GM19463 (cell line): Measurements from ENCODE around the gene MACF1.
A peak's percentile ranks its signal among the peaks of the same experiment; 100 is the strongest.
"Not testable (repeated sequence)": the region's sequence is repeated elsewhere in the genome, so short reads cannot be mapped to it uniquely, and the experiment has no call there.

Experiments
- ATAC-seq: cut with Tn5 transposase; IDR thresholded peaks from one replicate; pipeline ENCODE4 v1.9.1; 2021; ENCODE audit warnings: mild to moderate bottlenecking, moderate library complexity; ENCODE audit not compliant: unreplicated experiment

MACF1 gene, protein sequence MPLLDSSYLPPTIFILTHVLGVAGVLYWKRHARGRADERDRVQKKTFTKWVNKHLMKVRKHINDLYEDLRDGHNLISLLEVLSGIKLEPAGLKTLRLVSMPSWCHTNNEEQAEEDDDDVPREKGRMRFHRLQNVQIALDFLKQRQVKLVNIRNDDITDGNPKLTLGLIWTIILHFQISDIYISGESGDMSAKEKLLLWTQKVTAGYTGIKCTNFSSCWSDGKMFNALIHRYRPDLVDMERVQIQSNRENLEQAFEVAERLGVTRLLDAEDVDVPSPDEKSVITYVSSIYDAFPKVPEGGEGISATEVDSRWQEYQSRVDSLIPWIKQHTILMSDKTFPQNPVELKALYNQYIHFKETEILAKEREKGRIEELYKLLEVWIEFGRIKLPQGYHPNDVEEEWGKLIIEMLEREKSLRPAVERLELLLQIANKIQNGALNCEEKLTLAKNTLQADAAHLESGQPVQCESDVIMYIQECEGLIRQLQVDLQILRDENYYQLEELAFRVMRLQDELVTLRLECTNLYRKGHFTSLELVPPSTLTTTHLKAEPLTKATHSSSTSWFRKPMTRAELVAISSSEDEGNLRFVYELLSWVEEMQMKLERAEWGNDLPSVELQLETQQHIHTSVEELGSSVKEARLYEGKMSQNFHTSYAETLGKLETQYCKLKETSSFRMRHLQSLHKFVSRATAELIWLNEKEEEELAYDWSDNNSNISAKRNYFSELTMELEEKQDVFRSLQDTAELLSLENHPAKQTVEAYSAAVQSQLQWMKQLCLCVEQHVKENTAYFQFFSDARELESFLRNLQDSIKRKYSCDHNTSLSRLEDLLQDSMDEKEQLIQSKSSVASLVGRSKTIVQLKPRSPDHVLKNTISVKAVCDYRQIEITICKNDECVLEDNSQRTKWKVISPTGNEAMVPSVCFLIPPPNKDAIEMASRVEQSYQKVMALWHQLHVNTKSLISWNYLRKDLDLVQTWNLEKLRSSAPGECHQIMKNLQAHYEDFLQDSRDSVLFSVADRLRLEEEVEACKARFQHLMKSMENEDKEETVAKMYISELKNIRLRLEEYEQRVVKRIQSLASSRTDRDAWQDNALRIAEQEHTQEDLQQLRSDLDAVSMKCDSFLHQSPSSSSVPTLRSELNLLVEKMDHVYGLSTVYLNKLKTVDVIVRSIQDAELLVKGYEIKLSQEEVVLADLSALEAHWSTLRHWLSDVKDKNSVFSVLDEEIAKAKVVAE (N-terminal part only)

DNA sequence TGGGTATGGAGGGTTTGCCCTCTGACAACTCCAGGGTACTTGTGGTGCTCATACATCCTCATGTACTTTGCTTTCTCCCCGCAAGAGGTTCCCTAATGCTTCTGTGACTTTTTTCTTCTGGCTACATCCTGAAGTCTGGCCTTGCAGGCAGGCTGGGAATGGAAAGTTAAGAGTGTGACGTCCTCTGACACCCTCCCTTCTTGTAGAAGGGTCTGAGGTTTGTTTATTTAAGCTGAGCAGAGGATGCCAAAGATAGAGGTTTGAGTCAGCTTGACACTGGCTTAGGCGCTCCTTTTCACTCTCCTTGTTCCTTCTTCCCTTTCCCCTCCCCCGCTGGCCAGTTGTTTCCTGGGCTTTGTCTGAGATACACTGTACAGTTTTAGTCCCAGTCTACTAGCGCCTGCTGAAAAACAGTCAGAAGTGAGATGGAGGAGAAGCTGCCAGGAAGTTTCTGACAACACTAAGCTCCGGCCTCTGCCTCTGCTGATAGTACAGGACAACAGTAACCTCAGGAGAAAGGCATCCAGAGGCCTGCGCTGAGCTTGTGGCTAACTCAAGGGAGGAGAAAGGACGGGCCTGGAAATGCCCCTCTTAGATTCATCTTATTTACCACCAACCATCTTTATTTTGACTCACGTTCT, at the start of gene MACF1:
Gene MACF1 (plus strand): TSS at position 255 of the 641 bp plus-strand sequence. CDS start 328 bp downstream, at position 583.
- no peak for ATAC-seq

DNA sequence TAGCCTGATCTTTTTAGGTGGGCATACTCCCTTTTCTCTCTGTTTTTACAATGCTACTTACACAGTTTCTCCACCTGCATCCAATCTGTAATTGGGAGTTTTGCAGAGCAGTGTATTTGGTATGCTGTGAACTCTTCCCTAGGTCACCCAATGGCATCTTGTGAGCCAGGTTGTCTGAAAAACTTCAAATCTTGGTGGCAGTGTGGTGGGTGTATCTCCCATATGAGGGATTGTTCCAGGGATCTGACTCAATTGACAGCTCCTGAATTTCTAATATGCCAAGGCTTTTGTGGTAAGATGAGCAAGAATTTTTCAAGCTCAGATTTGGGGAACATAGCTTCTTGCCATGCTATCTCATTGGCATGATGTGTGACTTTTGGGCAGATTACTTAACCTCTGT, 47.2 kb upstream of the MACF1 start:
- ATAC-seq: no peak

DNA sequence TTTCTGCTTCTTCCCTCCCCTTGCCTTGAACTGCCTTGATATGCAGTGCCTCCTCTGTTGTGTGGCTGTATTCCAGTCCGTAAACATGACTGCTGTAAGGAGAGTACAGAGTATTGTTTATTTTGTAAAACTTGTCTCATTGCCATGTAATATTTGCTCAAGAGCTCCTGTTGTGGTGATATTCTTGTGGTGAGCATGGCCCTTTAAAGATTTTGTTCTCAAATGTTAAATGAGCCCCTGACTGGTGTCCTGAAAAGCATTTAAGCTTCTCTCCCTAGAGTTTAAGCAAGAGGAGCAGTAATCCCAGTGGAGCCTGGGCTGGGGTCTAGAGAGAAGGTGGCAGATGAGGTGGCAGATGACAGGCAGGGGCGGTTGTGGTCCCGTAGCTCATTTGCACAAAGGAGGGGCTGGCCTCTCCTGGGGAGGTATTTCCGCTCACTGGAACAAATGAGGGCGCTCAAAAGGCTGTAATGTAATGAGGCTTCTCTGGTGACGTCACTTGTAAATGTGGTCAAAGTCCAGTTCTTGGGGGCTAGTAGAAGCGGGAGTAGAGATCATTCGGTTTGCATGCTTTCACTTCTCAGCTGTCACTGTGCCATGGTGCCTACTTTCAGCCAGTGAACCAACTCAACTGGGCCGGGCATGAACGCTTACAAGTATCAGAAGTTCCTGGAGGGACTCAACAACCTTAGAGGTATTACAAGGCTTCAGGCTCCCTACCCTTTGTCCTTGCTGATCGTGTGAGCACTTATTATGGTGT, 46.0 kb upstream of the MACF1 start:
- peak; percentile 87 for ATAC-seq

DNA sequence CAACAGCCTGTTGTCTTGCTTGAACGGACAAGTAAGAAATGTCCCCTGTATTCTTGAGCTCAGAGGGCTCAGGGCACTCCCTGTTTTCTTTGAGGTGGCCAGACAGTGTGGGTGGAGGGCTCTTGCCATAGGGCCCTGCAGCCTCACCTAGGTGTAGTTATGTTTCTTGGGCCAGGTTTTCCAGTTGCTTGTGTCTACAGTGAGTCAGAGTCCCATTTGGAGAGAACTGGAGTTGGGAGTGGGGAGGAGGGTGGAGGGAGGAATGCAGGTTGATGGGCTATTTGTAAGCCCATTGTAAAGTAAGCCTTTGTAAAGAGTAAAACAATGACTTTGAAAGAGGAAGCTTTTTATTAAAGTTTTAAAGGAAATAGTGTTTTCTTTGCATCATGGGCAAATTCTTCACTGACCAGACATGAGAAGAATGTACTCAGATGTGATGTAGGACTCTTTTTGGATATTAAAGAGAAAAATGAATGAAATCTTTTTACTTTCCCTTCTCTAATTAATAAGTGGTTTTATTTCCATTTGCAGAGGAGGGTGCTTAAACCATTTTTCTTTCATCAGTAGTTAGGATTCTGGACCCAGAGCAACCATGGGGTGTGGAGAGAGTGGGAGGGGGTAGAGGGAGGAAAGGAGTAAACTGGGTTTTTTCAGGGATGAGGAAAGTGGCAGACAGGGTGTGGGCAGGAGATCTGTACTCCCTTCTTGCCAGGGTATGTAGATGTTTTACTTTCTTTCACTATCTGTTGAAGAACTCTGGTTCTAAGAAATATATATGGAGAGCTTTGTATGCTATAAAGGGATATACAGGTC, 45.1 kb upstream of the MACF1 start:
- ATAC-seq: no peak

DNA sequence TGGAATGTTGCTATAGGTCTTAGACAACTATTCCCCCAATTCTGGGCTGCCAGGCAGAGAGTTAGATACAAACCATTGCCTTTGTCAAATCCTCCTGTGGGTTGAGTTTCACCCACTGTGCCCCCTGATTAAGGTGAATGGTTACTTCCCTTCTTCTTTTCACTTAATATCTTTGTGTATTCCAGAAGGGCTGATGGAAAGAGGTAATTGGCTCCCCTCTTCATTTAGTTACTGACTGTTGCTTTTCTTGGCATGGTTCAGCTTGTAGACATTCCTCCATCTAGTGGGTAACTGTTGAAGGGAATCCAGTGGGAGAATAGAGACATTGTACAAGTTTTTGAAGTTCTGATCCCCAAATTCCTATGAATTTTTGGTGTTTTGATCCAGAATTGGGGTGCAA, 43.8 kb upstream of the MACF1 start:
- no peak for ATAC-seq

DNA sequence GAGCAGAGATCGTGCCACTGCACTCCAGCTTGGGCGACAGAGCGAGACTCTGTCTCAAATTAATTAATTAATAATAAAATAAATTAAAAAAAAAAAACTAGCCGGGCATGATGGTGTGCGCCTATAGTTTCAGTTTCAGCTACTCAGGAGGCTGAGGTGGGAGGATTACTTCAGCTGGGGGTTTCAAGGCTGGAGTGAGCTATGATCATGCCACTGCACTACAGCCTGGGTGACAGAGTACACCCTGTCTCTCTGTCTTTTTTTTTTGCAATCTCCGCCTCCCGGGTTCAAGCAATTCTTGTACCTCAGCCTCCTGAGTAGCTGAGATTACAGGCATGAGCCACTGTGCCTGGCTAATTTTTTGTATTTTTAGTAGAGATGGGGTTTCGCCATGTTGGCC, 42.7 kb upstream of the MACF1 start:
- not testable (repeated sequence) for ATAC-seq

DNA sequence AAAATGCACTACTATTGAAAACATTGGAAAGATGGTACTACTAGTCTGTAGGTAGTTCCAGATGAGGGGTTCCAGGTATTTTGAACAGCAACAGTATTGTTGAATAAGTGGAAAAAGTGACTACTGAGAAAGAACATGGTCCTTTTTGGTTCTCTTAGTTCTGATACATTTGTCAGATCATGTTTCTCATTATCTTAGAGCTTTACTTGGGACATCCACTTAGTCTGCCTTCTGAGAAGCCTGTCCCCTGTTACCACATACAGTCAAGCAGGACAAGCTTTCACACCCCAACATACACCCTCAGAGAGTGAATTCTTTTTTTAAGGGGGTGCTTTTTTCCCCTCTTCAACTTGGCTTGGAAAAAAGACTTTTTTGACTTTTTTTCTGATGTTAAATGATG, 41.0 kb upstream of the MACF1 start:
- ATAC-seq: no peak

DNA sequence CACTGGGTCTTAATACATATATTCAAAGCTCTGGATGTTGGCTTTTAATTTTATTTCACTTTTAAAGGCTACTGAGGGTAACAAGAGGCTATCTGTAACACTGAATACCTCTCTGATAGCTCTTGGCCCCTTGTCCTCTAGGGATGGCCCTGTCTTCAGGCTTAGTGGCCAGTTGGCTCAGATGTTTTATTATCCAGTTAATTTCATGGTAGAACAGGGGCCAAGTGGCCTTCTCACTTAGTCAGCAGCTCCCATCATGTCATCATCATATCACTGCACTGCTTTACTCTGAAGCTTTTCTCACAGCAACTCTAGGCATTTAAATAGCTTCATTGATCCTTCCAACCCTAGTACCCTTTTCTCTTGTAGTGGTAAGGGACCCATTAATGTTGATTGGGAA, 40.2 kb upstream of the MACF1 start:
- no peak for ATAC-seq

DNA sequence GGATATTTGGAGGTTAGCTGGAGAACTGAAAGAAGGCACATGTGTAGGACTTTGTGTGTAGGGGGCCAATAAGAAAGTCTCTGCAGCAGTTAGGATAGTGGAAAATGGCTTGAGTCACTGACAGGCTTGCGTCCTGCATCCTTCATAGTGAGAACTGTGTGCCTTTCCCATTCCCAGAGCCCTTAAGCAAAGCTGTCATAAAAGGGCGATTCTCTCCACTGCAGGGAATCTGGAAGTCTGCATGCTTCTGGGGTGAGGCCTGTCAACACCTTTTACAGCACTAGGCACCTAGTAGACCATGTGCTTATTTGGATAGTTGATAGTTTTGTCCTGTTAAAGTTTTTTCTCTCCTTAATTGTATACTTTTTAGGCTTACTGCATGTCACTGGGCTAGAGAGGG, 39.4 kb upstream of the MACF1 start:
- ATAC-seq: no peak

DNA sequence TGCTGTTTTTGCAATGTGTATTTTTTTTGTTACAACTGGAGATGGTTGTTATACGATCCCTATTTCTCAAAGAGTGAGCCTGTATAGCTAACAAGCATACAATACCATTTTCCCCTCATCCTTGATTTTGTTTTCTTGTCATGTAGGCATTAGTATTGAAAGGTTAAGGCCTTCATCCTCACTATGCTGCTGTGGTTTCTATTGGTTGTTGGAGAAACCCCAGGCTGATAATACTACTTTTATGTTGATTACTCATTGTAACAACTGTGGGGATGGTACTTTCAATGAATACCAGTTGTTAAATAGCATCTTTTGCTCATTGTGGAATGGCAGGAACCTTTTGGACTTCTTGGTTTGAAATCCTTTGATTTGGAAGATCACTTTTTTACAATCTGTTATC, 39.0 kb upstream of the MACF1 start:
- no peak for ATAC-seq

DNA sequence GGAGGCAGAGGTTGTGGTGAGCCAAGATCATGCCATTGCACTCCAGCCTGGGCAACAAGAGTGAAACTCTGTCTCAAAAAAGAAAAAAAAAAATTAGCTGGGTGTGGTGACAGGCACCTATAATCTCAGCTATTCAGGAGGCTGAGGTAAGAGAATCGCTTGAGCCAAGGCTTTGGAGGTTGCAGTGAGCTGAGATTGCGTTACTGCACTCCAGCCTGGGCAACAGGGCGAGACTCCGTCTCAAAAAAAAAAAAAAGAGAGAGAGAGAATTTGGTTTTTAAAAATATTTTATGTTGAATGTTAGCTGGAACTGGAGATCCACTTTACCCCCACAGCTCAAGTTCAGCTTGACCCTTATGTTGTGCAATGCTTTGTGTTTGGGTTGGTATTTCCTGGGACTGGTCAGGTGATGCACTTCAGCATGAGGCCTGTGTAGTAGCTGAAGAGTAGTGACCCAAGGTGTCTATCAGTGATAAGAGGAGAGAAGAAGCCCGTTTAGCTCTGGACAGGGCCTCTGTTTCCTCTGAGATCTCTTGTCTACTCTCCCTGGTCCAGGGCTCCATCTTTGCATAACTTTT, 36.8 kb upstream of the MACF1 start:
- ATAC-seq: no peak

DNA sequence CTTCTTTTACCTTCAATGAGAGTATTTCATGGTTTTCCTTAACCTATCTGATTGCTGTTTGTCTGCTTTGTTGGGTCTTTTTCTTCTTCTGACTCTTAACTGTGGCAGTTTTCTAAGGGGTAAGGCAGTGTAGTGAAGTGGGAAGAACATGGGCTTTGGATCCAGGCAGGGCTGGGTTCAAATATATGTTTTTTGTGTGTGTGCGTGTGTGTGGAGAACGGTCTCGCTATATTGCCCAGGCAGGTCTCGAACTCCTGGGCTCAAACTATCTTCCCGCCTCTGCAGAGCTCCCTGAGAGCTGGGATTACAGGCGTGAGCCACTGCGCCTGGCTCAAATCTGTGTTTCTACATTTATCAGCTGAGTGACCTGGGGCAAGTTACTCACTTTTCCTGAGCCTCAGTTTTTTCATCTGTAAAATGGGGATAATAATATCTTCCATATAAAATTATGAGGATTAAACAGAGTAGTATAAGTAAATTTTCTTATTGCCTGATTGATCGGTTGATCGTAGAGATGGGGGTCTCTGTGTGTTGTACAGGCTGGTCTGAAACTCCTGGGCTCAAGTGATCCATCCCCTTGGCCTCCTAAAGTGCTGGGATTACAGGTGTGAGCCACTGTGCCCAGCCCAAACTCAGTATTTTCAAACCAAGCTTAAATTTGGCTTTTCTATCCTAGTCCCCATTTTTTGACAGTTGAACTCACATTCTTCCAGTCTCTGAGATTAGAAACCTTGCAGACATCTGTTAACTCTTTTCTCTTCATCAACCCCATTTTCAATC, 36.0 kb upstream of the MACF1 start:
- no peak for ATAC-seq

DNA sequence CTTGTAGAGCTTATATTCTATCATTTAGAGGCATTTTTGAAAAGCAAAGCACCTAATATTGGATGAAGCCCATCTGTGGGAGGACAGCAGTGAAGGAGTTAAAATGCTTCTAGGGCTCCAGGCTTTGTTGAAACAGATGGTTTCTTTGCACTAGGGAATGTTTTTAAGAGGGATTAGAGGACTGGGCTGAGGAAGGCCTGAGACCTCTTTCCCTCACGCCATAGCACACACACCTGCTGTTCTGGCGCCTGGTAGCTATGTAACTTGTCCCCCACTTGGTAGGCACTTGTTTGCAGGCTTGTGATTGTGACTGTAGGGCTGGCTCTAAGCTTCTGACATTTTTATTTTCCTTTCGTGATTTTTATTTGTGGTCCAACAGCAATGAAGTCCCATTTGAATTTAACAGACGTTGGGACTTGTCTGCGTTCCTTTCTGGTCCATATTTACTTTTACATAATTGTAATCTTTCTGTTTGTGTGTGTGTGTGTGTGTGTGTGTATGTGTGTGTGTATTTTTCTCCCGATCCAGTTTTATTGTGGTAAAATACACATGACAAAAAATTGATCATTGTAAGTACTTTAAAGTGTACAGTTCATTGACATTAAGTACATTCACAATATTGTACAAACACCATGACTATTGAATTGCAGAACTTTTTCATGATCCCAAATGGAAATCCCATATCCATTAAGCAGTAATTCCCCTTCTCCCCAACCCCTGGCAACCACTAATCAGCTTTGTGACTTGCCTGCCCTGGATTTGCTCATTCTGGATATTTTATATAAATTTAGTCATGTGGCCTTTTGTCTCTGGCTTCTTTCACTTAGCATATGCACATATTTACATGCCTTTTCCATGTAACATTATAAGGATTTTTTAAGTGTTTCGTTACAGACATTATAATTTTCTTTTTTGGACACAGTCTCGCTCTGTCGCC, 33.5 kb upstream of the MACF1 start:
- ATAC-seq: no peak

DNA sequence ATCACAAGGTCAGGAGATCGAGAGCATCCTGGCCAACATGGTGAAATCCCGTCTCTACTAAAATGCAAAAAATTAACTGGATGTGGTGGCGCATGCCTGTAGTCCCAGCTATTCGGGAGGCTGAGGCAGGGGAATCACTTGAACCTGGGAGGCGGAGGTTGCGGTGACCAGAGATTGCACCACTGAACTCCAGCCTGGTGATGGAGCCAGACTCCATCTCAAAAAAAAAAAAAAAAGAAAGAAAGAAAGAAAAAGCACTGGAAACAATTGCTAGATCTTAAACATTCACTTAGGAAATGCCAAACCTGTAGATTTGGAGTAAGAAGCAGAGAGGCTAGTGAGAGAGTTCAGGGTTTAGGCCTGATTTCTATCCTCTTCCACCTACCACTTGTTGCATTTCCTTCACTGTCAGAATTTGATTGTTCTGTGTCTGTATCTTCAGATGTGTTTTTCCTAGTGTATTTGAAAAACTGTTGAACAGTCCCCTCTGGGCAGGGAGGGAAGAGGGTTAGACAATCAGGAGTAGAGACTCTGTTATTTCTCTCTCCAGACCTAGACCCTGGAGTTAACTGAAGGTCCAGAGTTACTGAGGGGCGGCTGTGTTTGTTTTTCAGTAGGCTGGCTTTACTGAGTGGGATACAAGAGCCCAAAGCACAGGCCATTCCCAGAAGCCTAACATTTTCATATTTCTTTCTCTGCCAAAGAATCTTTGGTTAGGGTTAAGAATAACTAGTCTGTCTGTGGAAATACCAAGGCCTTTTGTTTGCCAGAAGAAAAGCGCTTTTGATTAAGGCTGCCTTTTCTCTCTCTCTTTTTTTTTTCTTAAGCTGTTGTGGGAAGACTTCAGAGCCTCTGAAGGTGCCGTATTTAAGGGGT, 31.1 kb upstream of the MACF1 start:
- no peak for ATAC-seq

DNA sequence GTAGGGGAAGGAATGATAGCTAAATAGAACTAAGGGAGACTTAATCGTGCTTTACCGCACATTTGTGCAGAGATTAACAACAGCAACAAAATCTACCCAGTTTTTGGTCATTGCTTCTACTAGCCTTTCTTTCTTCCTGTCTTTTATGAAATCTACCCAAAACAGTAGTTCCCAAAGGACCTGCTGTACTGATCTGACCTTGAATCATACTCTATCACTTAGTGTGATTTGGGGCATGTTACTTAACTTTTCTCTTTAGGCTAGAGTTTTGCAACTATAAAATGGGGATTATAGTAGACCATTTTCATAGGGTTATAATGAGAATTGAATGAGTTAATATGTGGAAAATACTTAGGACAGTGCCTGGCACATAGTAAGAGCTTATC, 30.5 kb upstream of the MACF1 start:
- ATAC-seq: no peak
